NOMO-1 treated with dmso at 0.1 percent for 144 hours (cell line): Measurements from ENCODE around the gene HES3.
"Not testable (repeated sequence)": the region's sequence is repeated elsewhere in the genome, so short reads cannot be mapped to it uniquely, and the experiment has no call there.

ENCODE experiments used
- DNase-seq: peaks from one replicate; lab custom pipeline; 2025; ENCODE audit not compliant: unreplicated experiment; lab: John Stamatoyannopoulos, UW

The HES3 gene

GRCh38 chr1:6218375-6219164, 25.4 kb upstream of the HES3 start:
- DNase-seq, result no peak

GRCh38 chr1:6219641-6220040, 24.3 kb upstream of the HES3 start:
- DNase-seq, result not testable (repeated sequence)

GRCh38 chr1:6220236-6220635, 23.7 kb upstream of the HES3 start:
- DNase-seq, result no peak

- DNase-seq, result no peak
These were observed 22.7 kb upstream of the HES3 start for GRCh38 chr1:6221210-6221784.

- no peak for DNase-seq
These were observed 21.3 kb upstream of the HES3 start for GRCh38 chr1:6222636-6223035.

GRCh38 chr1:6223617-6224016, 20.4 kb upstream of the HES3 start:
- DNase-seq, result no peak

GRCh38 chr1:6224718-6225117, 19.3 kb upstream of the HES3 start:
- no peak for DNase-seq

GRCh38 chr1:6225651-6226050, 18.3 kb upstream of the HES3 start:
- no peak for DNase-seq

- DNase-seq, result no peak
These were observed 10.6 kb upstream of the HES3 start for GRCh38 chr1:6233376-6233775.

GRCh38 chr1:6234502-6235295, 9.3 kb upstream of the HES3 start:
- no peak for DNase-seq

- DNase-seq, result no peak
These were observed 8.7 kb upstream of the HES3 start for GRCh38 chr1:6235296-6235677.

GRCh38 chr1:6237093-6237492, 6.9 kb upstream of the HES3 start:
- no peak for DNase-seq

- no peak for DNase-seq
These were observed 4.7 kb upstream of the HES3 start for GRCh38 chr1:6239213-6239752.

- DNase-seq, result peak; percentile 40
These were observed 3.8 kb upstream of the HES3 start for GRCh38 chr1:6239950-6240768.

GRCh38 chr1:6241107-6241886, 2.7 kb upstream of the HES3 start:
- DNase-seq, result no peak

- no peak for DNase-seq
These were observed 1.9 kb upstream of the HES3 start for GRCh38 chr1:6241887-6242740.

GRCh38 chr1:6243053-6243834, 735 bp upstream of the HES3 start:
- DNase-seq, result no peak

GRCh38 chr1:6244401-6245049, 546 bp downstream of the HES3 start:
- no peak for DNase-seq
